HG02981 (cell line): ENCODE measurements around the gene FOXE3.
"Not testable (repeated sequence)": the region's sequence is repeated elsewhere in the genome, so short reads cannot be mapped to it uniquely, and the experiment has no call there.

Experiments used
- ATAC-seq: cut with Tn5 transposase; IDR thresholded peaks from one replicate; pipeline ENCODE4 v1.9.1; 2021; ENCODE audit warnings: mild to moderate bottlenecking, moderate library complexity; ENCODE audit not compliant: unreplicated experiment

The FOXE3 gene

GRCh38 chr1:47444562-47445465 lies 28.7 kb downstream of the FOXE3 start:
- ATAC-seq: no peak

GRCh38 chr1:47445823-47446550 lies 29.9 kb downstream of the FOXE3 start:
- no peak for ATAC-seq

GRCh38 chr1:47448462-47449222 lies 32.6 kb downstream of the FOXE3 start:
- no peak for ATAC-seq

GRCh38 chr1:47449822-47450552 lies 33.9 kb downstream of the FOXE3 start:
- ATAC-seq: no peak

GRCh38 chr1:47450606-47451005 lies 34.5 kb downstream of the FOXE3 start:
- ATAC-seq: no peak

- ATAC-seq: no peak
These were observed 36.3 kb downstream of the FOXE3 start for GRCh38 chr1:47452426-47452825.

- ATAC-seq: not testable (repeated sequence)
These were observed 37.8 kb downstream of the FOXE3 start for GRCh38 chr1:47453910-47454309.

- ATAC-seq: no peak
These were observed 40.2 kb downstream of the FOXE3 start for GRCh38 chr1:47456250-47456649.

GRCh38 chr1:47457547-47457946 lies 41.5 kb downstream of the FOXE3 start:
- not testable (repeated sequence) for ATAC-seq

GRCh38 chr1:47459253-47459788 lies 43.2 kb downstream of the FOXE3 start:
- ATAC-seq: no peak

- ATAC-seq: no peak
These were observed 44.0 kb downstream of the FOXE3 start for GRCh38 chr1:47460040-47460439.

- no peak for ATAC-seq
These were observed 44.4 kb downstream of the FOXE3 start for GRCh38 chr1:47460456-47460855.

- no peak for ATAC-seq
These were observed 49.5 kb downstream of the FOXE3 start for GRCh38 chr1:47465605-47466004.
